ENCODE results near the gene UGCG.
A peak's percentile ranks its signal among the peaks of the same experiment; 100 is the strongest.
"Not testable (repeated sequence)": the region's sequence is repeated elsewhere in the genome, so short reads cannot be mapped to it uniquely, and the experiment has no call there.

The UGCG gene

GRCh38 chr9:111944241-111944866 is 47.7 kb downstream of the UGCG start:
- no peak overlapping the region for H3K9ac ChIP-seq (ENCODE audit: low read depth, low read length, poor library complexity, severe bottlenecking)

GRCh38 chr9:111945216-111945615 is 48.6 kb downstream of the UGCG start:
- no peaks in the 10 kb centered on the region for H4K20me1 ChIP-seq (ENCODE audit: insufficient read depth, low read length, poor library complexity, severe bottlenecking)
- H3K4me1 ChIP-seq (ENCODE audit: insufficient read depth, low read length, poor library complexity, severe bottlenecking), result no peaks in the 10 kb centered on the region
- H3F3A ChIP-seq (ENCODE audit: low read depth), result no peaks in the 10 kb centered on the region
- no peaks in the 10 kb centered on the region for H3K36me3 ChIP-seq (ENCODE audit: insufficient read depth, low read length)
- no peaks in the 10 kb centered on the region for H3K9me2 ChIP-seq (replicated peaks; ENCODE audit: low read depth, low read length)
- no peak overlapping the region for H3K9ac ChIP-seq (ENCODE audit: low read depth, low read length, poor library complexity, severe bottlenecking)
- no peak overlapping the region for H3K4me3 ChIP-seq (ENCODE audit: low read length, poor library complexity, severe bottlenecking)
- no peaks in the 10 kb centered on the region for H3K9me3 ChIP-seq (ENCODE audit: insufficient read depth, low read depth, low read length)
- H3K4me2 ChIP-seq (ENCODE audit: low read depth, low read length, poor library complexity, severe bottlenecking), result no peak overlapping the region
- H2AFZ ChIP-seq (ENCODE audit: low read length), result no peak overlapping the region
- no peak for TF ChIP-seq EZH2phosphoT487 (IDR thresholded peaks at IDR 0.05; ENCODE audit: borderline replicate concordance)
- no peak for TF ChIP-seq CTCF (conservative IDR thresholded peaks at IDR 0.05; ENCODE audit: low read length)
- no peaks in the 10 kb centered on the region for H3K27me3 ChIP-seq (ENCODE audit: insufficient read depth, low read length, poor library complexity, severe bottlenecking)
- no peaks in the 10 kb centered on the region for H3K79me2 ChIP-seq (ENCODE audit: insufficient read depth, low read length)

More at GRCh38 chr9:111944241-111944866, 47.7 kb downstream of the UGCG start:
- H3K4me3 ChIP-seq (ENCODE audit: low read length, poor library complexity, severe bottlenecking), result no peak overlapping the region
- no peaks in the 10 kb centered on the region for H3K9me3 ChIP-seq (ENCODE audit: insufficient read depth, low read depth, low read length)
- H3K27me3 ChIP-seq (ENCODE audit: insufficient read depth, low read length, poor library complexity, severe bottlenecking), result no peaks in the 10 kb centered on the region
- H3K36me3 ChIP-seq (ENCODE audit: insufficient read depth, low read length), result no peaks in the 10 kb centered on the region
- no peaks in the 10 kb centered on the region for H3K4me1 ChIP-seq (ENCODE audit: insufficient read depth, low read length, poor library complexity, severe bottlenecking)
- no peaks in the 10 kb centered on the region for H3K79me2 ChIP-seq (ENCODE audit: insufficient read depth, low read length)
- no peaks in the 10 kb centered on the region for H4K20me1 ChIP-seq (ENCODE audit: insufficient read depth, low read length, poor library complexity, severe bottlenecking)
- no peaks in the 10 kb centered on the region for H3F3A ChIP-seq (ENCODE audit: low read depth)
- 0 out of 2 replicates have a peak overlapping the region, but pooled peaks have one; percentile 3 for H2AFZ ChIP-seq (ENCODE audit: low read length)
- no peak for TF ChIP-seq EZH2phosphoT487 (IDR thresholded peaks at IDR 0.05; ENCODE audit: borderline replicate concordance)
- TF ChIP-seq CTCF (conservative IDR thresholded peaks at IDR 0.05; ENCODE audit: low read length), result no peak
- no peaks in the 10 kb centered on the region for H3K9me2 ChIP-seq (replicated peaks; ENCODE audit: low read depth, low read length)
- no peak overlapping the region for H3K4me2 ChIP-seq (ENCODE audit: low read depth, low read length, poor library complexity, severe bottlenecking)

- not testable (repeated sequence) for H3K4me1 ChIP-seq (ENCODE audit: insufficient read depth, low read length, poor library complexity, severe bottlenecking); H3K4me3 ChIP-seq (ENCODE audit: low read length, poor library complexity, severe bottlenecking); H3F3A ChIP-seq (ENCODE audit: low read depth); H3K9ac ChIP-seq (ENCODE audit: low read depth, low read length, poor library complexity, severe bottlenecking); H3K9me2 ChIP-seq (replicated peaks; ENCODE audit: low read depth, low read length); H3K4me2 ChIP-seq (ENCODE audit: low read depth, low read length, poor library complexity, severe bottlenecking); H3K36me3 ChIP-seq (ENCODE audit: insufficient read depth, low read length); H3K9me3 ChIP-seq (ENCODE audit: insufficient read depth, low read depth, low read length); H3K79me2 ChIP-seq (ENCODE audit: insufficient read depth, low read length); H2AFZ ChIP-seq (ENCODE audit: low read length); H3K27me3 ChIP-seq (ENCODE audit: insufficient read depth, low read length, poor library complexity, severe bottlenecking); H4K20me1 ChIP-seq (ENCODE audit: insufficient read depth, low read length, poor library complexity, severe bottlenecking)
Observed at GRCh38 chr9:111948109-111948508, 51.5 kb downstream of the UGCG start.

DNA sequence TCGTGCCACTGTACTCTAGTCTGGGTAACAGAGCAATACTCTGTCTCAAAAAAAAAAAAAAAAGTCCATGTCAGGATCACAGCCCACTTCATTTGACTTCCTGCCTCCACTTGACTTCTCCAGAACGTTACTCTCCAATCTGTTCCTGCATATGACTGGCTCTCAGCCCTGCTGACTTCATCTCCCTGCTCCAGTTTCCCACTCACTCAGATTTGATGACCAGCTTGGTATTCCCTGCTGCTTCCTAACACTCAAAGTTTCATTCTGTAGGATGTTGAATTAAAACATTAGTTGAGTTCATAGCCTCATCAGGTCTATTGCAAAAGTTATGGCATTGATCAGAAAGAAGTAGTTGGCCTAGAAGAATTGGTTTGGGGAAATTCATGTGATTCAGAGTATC is 52.3 kb downstream of the UGCG start:
- Histone ChIP-seq H3K9me3 (ENCODE audit: insufficient read depth, low read depth, low read length) (no peaks in the 10 kb centered on the region), H3K27me3 (ENCODE audit: insufficient read depth, low read length, poor library complexity, severe bottlenecking) (no peaks in the 10 kb centered on the region), H4K20me1 (ENCODE audit: insufficient read depth, low read length, poor library complexity, severe bottlenecking) (no peaks in the 10 kb centered on the region), H3F3A (ENCODE audit: low read depth) (no peaks in the 10 kb centered on the region), H3K4me3 (ENCODE audit: low read length, poor library complexity, severe bottlenecking) (no peak overlapping the region), H2AFZ (ENCODE audit: low read length) (no peak overlapping the region), H3K4me1 (ENCODE audit: insufficient read depth, low read length, poor library complexity, severe bottlenecking) (no peaks in the 10 kb centered on the region), H3K4me2 (ENCODE audit: low read depth, low read length, poor library complexity, severe bottlenecking) (no peak overlapping the region), H3K9ac (ENCODE audit: low read depth, low read length, poor library complexity, severe bottlenecking) (no peak overlapping the region), H3K36me3 (ENCODE audit: insufficient read depth, low read length) (no peaks in the 10 kb centered on the region), H3K9me2 (replicated peaks; ENCODE audit: low read depth, low read length) (no peaks in the 10 kb centered on the region), H3K79me2 (ENCODE audit: insufficient read depth, low read length) (no peaks in the 10 kb centered on the region)
- TF ChIP-seq CTCF (conservative IDR thresholded peaks at IDR 0.05; ENCODE audit: low read length), result no peak
- TF ChIP-seq EZH2phosphoT487 (IDR thresholded peaks at IDR 0.05; ENCODE audit: borderline replicate concordance), result no peak
